ENCODE measurements around the gene UBA3.

UBA3 gene

DNA sequence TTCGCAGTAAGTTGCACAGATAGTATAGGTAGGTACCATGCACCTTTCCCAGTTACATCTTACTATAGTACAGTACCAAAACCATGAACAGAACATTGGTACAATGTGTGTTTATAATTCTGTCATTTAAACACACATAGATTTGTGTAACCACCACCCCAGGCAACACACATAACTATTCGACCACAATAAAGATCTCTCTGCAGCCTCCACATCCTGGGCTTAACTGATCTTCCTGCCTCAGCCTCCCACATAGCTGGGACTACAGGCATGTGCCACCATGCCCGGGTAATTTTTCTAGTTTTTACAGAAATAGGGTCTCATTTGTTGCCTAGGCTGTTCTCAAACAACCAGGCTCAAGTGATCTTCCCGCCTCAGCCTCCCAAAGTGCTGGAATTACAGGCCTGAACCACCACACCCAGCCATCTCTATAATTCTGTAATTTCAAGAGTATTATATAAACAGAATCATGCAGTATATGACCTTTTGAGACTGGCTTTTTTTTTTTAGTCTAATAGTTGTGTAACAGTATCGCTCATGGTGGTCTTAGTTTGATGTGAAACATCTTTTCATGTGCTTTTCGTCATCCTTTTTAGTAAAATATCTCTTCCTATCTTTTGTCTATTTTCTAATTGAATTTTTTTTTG, 14.7 kb downstream of the UBA3 start:
- peak; percentile 53 for DNase-seq

DNA sequence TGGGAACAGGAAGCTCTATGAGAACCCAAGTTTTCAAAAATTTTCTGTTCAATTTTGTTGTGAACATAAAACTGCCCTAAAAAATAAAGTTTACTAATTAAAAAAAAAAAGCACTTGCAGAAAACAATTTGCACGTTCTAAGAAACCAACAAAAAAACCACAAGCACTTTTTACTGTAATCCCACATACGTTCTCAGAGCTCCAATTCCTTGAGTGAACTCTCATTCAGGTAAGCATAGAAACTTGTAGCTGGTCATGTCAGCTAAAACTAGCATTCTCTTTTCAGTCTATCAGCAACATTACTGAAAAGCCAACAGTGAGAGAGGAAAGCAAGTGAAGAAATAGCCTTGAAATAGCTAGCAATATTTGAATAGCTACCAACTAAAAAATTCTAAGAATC, 16.5 kb downstream of the UBA3 start:
- DNase-seq = no peak

DNA sequence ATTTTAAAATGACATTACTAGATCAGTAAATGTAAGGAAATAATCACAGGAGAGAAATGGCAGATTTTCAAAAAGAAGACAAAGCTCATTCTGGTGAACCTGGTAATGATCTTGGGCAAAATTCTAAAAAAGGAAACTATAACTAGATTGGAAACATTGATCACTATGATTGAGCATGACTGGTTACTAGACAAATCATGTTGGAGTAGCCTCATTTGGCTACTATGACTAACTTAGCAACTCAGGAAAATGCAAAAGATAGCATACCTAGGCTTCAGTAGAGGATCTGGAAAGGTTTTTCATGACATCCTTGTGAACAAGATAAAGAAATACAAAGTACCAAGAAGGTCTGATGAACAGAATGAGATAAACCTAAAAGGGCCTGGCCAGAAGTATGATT, 20.5 kb downstream of the UBA3 start:
- no peak for DNase-seq

DNA sequence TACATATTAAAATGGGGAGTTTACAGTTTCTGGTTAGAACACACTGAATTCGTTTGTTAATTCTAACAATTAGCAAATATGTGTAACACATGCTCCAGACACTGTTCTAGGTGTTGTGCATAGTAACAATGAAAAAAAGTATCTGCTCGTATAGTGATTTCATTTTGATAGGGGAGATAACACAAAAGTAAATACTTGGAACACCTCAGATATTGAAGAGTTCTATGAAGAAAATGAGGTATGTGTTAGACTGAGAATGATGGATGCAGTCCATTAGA, 21.3 kb downstream of the UBA3 start:
- no peak for DNase-seq

DNA sequence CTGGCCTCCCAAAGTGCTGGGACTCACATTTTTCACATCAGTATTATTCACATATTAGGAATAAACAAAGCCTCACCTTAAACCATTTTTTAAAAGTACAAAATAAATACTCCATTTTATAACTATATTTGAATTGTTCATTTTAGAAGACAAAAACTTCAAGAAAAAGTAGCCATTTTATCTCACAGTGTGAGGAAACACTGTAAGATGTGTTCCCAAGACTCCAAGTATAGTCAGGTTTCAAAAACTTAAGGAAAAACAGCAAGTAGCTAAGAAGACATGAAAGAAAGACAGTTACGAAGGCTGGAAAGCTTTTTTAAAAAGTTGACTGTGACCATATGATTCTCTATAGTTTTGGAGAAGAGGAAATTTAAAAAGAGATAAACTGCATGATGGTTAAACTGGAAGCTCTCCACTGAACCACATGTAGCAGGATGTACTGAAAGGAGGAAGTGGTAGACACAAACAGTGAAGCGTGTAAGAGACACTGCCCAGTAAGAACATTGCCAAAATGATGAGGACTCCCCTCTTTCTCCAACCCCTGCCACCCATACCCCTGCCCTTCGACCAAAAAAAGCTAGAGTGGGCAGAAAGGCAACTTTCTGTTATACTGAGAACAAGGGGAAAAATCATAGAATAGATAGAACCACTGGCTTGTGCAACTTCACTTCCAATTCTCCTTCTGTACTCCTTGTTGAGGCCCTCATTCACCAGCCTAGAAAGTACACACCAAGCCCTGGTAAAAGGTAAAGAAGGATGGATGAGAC, 21.8 kb downstream of the UBA3 start:
- peak; percentile 51 for DNase-seq

DNA sequence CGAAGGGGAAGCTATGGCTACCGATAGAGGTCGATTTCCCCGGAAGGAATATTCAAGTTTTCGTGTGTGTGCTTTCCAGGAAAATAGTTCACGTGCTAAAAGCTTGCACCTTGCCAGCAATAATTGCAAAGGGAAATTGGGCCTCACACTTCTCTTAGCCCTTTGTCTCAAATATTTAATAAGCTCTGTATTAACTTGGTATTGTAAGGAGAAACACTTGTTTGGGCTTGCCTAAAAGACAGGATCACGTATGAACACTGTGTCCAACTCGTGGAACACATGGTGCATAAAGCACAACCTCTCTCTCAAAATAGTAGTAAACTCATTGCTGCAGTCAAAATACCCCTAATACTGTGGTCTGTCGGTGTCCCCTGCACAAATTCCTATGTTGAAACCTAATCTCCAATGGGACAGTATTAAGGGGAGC, 27.7 kb downstream of the UBA3 start:
- DNase-seq = no peak

DNA sequence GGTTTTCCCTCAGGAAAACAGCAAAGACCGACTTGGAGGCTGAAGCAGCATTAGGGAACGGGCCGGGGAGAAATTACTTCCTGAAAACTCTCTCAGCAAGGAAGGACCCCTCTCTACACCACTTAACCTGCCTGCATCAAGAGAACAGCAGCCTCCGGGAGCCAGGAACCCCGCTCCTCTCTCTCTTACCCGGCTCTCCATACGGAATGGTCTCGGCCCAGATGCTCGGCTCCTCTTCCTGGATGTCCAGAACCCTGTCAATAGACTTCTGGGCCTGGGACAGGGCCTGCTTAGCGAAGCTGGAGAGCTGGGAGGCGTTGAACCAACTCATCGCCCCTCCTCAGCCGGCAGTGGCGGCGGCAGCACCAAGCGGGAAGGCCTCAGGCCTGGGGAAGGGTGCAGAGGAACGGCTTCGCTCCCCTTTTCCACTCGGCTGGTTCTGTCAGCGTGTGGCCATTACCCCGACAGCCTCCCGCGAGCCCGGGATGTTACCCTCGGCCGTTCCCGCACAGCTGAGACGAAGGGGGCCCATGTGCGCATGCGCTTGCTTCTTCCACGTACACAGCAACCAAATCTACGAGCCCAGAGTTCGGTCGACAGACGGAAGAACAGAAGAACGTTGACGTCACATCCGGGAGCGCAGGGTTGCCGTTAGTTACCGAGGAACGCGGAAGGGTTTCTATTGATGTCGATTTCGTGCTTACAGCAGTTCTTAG, 28.3 kb downstream of the UBA3 start, which contains the start of gene TMF1:
TSS of gene TMF1 (minus strand) at position 578 of the 716 bp plus-strand sequence. CDS start at position 331, 247 bp downstream.
- peak; percentile 98 for DNase-seq

DNA sequence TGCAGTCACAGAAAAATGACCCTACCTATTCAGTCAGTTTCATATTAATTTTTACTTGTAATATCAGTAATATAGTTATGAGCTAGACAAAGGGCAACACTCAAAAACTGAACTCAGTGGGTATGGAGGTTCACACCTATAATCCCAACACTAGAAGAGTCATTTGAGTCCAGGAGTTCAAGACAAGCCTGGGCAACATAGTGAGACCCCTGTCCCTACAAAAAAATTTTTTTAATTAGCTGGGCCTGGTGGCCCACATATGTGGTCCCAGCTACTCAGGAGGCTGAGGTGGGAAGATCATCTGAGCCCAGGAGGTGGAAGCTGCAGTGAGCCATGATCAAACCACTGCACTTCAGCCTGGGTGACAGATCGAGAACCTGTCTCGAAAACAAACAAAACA, 31.2 kb downstream of the UBA3 start:
- no peak for DNase-seq

DNA sequence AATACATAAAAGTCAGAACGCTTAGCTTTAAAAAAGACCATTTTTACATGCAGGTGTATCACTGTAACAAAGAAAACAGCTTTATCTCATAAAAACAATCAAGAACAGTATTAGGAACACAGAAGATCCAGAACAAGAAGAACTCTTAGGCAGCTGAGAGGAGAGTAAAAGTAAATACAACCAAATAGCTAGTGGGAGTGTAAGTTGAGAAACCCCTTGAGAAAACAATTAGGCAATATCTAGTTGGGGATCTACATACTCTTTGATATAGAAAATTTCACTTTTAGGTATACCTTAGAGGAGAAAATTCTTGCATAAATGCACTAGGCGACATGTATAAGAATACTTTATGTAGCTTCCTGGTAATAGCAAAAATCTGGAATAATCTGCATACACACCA, 35.6 kb downstream of the UBA3 start:
- no peak for DNase-seq

DNA sequence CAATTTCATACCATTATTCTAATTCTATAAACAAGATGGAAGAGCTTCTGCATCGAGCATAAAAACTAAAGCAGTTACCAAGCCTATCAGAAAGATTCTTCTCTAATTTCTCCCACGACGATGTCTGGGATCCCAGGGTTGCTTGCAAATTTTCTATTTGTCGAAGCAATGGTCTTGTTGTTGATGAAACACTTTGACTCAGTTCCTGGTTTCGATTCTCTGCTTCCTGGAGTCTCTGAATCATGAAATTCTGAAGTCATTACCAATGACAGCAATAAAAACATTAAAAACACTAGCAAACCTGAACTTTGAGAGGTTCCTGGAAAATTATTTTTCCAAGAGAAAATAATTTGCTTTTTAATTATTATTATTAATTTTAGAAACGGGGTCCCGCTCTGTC, 46.7 kb downstream of the UBA3 start:
- no peak for DNase-seq

DNA sequence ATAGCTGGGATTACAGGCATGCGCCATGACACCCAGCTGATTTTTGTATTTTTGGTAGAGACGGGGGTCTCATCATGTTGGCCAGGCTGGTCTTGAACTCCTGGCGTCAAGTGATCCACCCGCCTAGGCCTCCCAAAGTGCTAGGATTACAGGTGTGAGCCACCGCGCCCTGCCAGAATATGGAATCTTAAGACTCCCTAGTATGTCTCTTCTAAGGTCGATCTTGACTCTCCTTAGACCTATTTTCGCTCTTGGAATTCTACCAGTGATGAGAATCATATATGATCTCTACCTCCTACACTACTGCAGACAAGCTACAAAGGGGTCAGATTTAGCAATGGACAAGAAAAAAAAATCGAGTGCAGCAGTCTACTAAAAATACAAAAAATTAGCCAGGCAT, 47.4 kb downstream of the UBA3 start:
- no peak for DNase-seq

DNA sequence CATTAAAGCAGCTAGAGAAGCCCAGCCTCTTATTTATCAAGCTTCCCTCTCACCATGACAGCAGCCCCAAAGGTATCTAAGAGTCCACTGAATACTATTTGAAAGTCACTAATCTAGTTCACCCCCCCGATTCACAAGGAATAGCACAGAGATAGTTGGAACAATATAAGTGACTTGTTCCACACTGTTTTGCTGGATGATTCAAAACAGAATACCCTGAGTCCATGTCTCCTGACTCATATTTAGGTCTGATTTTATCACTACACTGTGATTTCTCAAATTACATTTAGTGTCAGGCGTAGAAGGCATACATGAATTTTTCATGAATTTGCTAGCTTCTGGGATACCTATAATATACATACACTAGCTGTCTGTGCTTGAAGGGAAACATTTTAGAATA, 48.0 kb downstream of the UBA3 start:
- no peak for DNase-seq

DNA sequence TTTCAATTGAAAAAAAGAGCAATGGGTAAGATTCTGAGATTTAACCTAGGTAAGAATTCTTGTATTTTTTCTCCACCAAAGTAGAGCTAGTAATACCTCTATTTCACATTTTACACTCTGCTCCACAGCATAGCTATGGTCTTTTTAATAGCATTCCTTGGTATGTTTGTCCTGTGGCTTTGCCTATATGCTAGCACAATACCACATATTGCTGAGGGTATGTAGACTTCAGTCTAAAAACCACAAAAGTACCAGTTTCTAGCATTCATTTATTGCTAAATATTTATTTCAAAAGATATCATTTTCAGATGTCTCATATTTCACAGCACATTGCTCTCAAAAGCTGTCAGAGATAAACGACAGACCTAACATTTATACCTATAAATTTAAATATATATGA, 48.5 kb downstream of the UBA3 start:
- DNase-seq = no peak

DNA sequence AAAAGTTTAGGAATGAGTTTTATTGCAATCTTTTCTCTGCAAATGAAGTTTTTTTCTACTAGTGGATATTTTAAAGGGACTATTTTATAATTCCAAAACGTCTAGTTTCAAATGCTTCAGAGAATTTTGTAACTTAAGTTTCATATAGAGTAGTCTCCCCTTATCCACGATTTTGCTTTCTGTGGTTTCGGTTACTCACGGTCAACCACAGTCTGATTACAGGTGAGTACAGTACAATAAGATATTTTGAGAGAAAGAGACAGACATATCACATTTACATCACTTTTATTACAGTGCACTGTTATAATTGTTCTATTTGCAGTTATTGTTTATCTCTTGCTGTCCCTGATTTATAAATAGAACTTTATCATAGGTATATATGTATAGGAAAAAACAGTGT, 59.3 kb downstream of the UBA3 start:
- DNase-seq = no peak

DNA sequence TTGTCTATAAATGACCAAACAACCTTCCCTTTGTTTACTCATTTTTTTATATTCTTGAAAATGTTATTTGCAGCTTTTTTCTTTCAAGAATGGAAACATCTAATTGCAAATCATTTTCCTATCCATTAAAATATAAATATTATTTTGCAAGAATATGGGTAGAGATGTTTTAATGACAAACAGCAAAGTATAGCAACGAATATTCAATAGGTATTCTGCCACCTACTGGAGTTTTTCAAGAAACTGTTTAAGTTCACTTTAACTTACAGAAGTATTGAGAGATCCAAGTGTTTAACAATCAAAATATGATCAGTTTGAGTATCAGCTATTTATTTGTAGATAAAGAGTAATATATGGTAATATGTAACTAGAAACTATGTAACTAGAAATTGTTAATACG, 59.7 kb downstream of the UBA3 start:
- DNase-seq = peak; percentile 26

DNA sequence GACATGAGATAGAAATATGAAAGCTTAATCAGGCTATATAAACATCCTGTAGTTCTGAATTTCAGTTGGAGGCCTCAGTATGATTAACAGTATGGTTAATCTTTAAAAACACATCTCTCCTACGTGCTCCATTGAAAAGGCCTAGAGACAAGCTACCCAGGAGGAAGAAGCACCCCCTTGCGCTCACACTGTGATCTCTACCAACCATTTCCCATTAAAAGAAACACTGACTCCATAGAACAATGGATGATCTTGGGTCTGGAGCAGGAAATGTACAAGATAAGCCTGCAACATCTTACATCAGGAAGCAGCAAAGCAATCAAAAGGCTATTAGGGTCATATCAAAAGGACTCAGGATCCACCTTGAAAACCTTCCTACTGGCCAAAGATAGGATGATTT, 63.3 kb downstream of the UBA3 start:
- no peak for DNase-seq

DNA sequence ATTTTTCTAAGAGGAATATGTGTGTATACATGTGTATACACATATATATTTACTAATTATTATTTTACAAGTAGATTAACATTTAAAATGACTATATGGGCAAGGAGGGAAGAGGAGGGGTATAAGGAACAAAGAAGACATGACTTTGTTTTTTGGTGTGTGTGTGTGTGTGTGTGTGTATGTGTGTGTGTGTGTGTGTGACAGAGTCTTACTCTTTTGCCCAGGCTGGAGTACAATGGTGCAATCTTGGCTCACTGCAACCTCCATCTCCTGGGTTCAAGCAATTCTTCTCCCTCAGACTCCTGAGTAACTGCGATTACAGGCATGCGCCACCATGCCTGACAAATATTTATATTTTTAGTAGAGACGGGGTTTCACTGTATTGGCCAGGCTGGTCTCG, 64.1 kb downstream of the UBA3 start:
- no peak for DNase-seq

DNA sequence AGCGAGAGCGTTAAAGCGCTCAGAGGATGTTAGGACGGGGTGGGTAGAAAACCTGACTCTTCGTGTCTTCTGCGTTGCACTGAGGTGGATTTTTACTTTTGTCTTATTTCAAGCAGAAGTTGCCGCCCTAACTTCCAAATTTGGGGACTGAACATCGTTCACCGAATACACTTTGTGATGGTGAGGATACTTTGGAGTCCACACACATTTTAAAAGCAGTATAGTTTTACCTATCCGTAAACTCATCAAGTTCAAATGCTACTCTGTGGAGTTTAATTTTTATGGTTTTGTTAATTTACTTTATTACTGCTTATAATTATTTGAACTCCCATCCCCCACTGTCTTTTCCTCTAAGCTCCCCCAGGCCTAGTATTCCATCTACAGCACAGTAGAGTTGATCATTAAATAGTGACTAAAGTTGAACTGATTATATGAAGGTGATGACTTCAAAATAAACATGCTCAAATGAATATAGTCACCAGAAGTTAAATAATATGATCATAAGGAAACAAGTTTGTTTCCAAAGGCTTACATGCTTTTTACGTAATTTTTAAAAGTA, 66.1 kb downstream of the UBA3 start:
- no peak for DNase-seq

DNA sequence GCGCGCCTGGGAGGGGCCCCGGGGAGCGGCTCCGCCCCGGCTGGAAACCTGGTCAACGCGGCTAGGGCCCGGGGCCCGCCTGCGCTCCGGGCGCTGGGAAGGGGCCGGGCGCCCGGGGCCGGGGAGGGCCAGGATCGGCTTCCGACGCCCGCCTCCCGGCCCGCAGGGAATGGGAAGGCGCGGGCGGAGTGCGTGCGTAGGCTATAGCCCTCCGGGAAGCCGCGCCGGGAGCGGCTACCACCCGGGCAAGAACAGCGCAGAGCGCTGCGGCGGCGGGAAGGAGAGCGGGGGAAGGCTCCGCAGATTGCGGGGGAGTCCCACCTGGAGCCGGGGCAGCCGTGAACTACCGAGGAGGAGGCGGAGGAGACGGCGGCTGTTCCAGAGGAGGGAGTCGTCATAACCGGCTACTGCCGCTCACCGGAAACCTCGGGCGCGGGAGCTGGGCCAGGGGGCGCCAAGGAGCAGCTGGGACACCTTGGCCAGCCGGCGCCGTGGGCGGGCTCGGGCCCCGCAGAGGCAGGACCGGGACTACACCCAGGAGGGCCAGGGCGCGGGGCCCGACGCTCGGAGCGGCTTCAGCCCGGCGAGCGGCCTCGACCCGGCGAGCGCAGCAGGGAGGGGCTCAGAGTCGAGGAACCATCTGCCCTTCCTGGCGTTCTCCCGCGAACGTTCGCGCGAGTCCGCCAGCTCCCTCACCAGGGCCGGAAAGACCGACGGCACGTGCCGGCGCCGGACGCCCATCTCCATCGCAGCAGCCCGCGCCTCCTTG, 66.7 kb downstream of the UBA3 start, which contains the start of gene EOGT:
TSS of gene EOGT (minus strand) at position 432 of the 769 bp plus-strand sequence. CDS start 3,838 bp downstream, outside the sequence.
- peak; percentile 85 for DNase-seq

DNA sequence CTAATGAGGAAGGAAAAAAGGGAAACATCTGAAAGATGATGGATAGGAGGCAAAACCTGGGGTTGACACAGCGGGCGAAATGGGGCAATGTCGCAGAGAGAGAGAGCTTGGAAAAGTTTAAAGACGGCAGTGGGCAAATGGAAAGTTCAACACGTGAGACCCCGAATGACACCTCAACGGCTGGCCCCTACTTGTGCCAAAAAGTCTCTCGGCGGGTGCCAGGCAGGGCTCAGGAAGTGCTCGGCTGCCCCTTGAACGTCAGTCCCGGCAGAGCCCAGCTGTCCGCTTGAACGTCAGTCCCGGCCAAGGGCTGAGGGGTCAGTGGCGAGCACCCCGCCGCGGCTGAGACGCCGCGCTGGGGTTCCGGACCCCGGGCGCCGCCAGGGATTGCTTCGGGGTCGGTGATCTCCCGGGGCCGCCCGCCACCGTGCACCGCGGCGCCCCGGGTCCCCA, 67.3 kb downstream of the UBA3 start:
- peak; percentile 32 for DNase-seq

DNA sequence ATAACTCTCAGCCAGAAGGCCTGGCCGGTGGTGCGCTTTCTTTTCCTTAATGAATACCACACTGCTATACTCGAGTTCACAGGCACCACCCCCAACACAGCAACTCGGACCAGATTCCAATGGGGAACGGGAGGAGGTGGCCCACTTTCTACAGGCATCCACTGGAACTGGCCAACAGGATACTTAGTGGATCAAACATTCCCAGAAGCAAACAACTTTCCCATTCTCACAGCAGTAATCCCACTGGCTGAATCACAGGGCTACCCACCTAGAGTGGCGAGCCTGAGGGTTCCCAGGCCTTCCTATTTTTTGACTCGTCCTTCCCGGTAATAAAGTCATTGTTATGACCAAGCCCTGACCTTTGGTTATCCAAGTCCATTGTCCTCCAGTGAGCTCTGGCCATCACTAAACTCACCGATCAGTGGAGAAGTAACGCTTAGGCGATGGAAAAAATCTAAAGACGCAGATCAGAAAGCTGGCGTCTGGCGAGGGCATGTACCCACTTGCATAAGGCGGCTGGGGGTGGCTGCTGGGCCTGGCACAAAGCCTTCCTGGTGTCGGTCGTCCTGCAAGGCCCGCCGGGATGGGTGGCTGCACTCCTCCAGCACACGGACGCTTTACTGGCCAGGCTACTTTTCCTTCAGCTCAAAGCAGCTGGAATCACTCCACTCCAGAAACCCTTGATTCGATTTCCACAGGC, 67.9 kb downstream of the UBA3 start:
- DNase-seq = no peak

DNA sequence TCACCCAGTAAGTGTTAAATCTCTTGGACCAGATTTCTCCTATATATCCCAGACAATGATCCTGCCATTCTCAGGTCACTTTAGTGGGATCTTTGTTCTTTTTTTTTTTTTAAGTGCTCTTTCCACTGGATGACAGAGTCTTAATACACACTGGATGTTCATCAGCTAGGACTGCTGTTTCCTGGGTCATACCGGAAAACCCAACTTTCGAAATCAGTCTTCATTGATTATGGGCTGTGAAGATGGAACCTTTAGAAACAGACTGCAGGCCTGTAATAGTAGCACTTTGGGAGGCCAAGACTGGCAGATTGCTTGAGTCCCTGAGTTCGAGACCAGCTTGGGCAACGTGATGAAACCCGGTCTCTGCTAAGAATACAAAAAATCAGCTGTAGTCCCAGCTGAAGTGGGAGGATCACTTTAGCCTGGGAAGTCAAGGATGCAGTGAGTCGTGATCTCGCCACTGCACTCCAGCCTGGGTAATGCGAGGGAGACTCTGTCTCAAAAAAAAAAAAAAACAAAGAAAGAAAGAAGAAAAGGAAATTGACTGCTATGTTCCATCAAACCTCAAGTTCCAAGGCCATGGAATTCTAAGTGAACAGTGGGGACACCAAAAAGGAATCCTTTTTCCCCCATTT, 69.0 kb downstream of the UBA3 start:
- DNase-seq = no peak

All from CD4-positive, alpha-beta T cell treated with Interleukin-12 subunit alpha and Interleukin-12 subunit beta, for 1 hour (primary cell).